Muscle of back (tissue), 11 donors: ENCODE data around the gene CFAP61. TPM values are rescaled to one million over a fixed set of nuclear protein-coding genes. Genes with fewer than 3 reads are reported as not detected.
"Not testable (repeated sequence)": the region's sequence is repeated elsewhere in the genome, so short reads cannot be mapped to it uniquely, and the experiment has no call there.

Experiments
- DNase-seq, 3 donors: peaks; one replicate each; pipeline versions ENCODE4 v3.0.0 to v3.0.0-alpha.2; 2013
- polyA plus RNA-seq, 10 donors: library from polyadenylated mRNA; unstranded; fragments of 120-200 nt; gene quantifications; one replicate each; pipeline ENCODE4 v1.2.1, GENCODE V29; 2013; ENCODE audit not compliant: insufficient read length in 10 of 10

CFAP61 gene
- polyA plus RNA-seq, 10 donors = 1.9 to 10.4 (median 4.1) TPM

- DNase-seq = no peak
These were observed 178.4 kb downstream of the CFAP61 start for GRCh38 chr20:20230741-20231140.

- DNase-seq = no peak
These were observed 179.4 kb downstream of the CFAP61 start for GRCh38 chr20:20231528-20232298.

- DNase-seq = no peak
These were observed 180.7 kb downstream of the CFAP61 start for GRCh38 chr20:20233041-20233514.

DNA sequence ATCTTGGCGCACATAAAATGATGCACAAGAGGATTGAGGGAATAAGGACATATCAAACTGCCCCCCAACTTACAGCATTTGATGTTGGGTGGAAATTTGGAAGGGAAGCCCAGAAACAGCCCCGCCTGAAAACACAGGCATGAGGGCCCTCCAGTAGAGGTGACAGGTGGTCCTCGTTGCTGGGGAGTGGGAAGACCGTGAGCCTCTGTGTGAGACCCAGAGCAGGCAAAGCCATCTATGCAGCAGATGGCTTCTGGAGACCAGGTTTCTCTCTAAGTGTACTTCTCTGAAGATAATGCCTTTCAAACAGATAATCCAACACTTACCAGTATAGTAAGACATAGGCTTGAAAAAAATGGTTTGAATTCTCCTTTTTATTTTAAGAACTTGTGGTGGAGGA lies 183.3 kb downstream of the CFAP61 start:
- no peak for DNase-seq

- DNase-seq = peak; percentile 12 to 47 (median 38)
These were observed 185.0 kb downstream of the CFAP61 start for GRCh38 chr20:20237093-20237959.

GRCh38 chr20:20241976-20242375 lies 189.6 kb downstream of the CFAP61 start:
- DNase-seq = no peak

DNA sequence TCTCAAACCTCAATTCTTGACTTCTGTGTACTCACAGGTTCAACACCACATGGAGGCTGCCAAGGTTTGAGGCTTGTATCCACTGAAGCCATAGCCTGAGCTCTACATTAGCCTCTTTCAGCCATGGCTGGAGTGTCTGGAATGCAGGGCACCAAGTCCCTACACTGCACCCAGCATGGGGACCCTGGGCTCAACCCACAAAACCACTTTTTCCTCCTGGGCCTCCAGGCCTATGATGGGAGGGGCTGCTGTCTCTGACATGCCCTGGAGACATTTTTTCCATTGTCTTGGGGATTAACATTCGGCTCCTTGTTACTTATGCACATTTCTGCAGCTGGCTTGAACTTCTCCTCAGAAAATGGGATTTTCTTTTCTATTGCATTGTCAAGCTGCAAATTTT lies 192.1 kb downstream of the CFAP61 start:
- DNase-seq = not testable (repeated sequence)

GRCh38 chr20:20246996-20247633 lies 194.8 kb downstream of the CFAP61 start:
- no peak for DNase-seq

DNA sequence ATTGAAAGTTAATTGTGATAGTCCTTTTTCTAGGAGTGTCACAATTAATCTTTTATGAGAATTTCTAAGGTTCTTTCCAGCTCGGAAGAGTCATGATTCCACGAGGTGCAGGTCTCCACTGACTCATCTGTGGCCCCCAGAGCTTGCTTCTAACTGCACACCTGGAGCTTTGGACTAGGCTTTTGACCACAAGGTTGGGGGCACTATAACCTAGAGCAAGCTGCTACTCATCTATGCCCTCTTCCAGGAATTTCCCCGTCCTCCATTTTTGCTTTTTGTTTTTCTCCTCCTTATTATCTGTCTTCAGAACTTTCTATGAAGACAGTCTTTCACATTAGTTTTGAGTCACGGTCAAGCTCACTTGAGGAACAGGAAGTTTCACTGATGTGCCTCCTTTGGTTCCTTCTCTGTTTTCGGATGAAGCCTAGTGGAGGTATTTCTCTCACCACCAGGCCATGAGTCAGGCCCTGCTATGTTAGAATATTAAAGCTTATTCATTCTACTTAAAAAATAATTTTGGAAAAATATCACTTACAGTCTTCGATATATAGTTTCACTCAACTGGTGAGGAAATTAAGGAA lies 196.4 kb downstream of the CFAP61 start:
- DNase-seq = no peak

GRCh38 chr20:20251317-20251716 lies 199.0 kb downstream of the CFAP61 start:
- no peak for DNase-seq

- DNase-seq = no peak
These were observed 199.5 kb downstream of the CFAP61 start for GRCh38 chr20:20251836-20252235.

DNA sequence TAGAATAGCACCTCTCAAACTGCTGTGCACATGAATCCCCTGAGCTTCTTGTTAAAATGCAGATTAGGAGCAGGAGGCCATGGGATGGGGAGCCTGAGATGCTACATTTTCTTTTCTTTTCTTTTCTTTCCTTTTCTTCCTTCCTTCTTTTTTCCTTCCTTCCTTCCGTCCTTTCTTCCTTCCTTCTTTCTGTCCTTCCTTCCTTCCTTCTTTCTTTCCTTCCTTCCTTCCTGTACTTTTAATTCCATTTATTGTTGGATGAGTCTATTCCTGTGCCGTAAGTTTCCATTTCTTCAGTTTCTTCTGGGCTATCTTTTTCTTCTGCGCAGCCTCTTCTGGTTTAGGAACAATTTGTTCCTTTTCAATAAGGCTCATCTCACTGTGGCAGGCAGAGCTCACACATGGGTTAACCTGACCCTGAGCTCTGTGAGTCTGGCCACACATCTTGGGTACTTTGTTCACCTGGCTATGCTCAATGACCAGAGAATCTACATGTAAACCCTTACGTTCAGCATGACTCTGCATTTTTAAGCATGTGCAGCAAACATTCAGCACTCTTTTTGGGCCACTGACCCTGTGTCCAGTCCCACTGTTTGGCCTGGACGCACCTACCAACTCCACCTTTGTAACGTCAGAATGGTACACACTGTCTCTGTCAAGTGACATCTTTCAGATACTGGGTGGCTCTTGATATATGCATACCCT lies 200.9 kb downstream of the CFAP61 start:
- DNase-seq = no peak

GRCh38 chr20:20253744-20254330 lies 201.5 kb downstream of the CFAP61 start:
- no peak for DNase-seq

DNA sequence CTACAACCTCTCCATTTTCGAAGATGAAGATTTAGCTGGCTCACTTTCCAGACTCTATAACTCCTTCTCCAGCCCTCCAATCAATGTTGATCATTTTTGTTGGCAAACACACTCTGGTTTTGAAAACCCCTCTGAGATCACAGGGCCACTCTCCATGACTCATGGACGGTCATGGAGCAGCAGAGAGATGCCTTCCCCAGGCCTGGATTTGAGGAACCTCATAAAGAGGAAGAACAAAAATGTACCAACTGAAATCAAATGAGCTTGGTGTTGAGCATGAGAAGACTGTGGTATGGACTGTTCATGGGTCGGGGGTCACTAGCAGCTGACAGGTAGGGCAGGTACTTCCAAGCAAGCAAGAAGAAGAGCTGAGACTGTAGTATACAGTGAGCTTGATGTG lies 202.8 kb downstream of the CFAP61 start:
- no peak for DNase-seq

DNA sequence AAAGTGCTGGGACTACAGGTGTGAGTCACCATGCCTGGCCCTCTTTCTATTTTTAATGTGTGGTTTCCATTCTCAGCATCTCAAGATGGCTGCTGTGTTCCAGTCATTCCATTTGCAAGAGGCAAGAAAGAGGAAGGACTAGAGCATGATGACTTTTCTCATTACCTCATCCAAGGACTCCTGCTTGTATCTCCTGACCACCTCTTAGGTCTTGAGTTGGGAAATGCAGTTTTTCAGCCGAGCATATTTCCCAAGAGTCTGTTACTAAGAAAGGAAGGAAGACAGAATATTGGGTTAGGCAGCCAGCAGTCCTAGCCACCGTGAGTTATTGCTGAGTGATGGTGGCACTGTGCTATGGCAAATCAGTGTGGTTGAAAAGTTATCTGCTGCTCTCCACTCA lies 207.2 kb downstream of the CFAP61 start:
- DNase-seq = no peak

DNA sequence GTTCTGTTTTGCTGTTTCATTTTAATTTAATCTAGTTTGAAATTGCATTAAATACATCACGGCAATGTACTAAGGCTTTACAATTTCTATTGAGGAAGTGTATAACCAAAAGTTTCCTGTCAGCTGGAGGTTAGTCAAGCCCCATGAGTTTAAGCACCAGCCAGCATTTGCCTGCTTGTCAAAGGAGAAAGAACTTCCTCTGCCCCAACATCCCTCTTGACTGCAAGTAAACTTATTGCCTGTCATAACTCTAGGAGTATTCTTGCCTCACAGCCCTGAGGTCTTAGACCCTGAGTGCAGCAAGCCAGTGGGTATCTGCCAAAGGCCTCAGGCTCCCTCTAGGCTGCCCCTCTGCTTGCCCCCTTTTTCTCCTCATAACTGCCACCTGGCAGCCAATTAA lies 208.8 kb downstream of the CFAP61 start:
- DNase-seq = no peak

DNA sequence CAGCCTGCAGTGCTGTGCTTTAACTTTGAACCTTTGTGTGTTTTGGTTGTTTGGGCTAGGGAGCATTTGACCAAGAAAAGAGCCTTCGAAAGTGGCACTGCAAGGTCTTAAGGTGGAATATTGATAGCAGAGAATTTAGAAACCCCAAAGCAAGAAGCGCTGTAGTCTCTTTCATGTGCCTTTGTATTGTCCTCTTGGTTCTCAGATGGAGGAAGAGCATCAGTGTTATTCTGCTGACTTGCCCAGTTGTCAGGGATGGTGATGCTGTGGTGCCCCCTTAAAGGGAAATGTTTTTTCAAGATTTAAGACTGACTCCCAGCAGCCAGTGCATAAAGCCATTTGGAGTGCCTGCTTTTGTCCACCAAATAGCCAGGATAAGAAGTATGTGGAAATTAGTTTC lies 212.9 kb downstream of the CFAP61 start:
- no peak for DNase-seq

- DNase-seq = no peak
These were observed 214.2 kb downstream of the CFAP61 start for GRCh38 chr20:20266552-20266951.

DNA sequence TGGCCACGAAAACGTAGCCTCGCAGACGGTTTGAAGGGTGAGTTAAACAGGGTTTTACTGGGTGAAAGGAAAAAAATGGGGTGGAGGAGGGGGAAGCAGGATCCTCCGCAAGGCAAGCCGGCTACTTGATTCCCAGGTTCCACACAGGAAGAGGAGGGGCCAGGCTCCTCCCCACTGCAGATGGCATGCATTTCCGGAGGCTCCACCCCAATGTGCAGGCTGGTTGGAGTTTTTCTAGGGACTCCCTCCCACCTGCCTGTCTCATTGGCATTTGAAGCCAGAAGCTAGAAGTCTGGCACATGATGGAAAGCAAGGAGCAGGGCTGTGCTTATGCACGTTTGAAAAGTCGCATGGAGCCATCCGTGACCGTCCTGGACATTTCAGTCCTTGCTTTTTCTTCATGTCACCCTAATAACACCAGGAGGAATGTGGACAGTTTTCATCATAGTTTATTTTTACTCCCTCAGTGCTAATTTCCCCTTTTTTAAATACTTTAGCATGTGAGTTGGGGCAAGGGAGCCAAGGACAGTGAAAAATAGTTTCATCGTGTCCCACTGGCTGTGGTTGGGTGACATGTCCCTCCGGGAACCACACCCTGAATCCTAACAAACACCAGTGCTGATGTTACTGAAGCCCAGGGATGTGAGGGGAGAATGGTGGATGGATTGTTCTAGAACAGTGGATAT lies 215.5 kb downstream of the CFAP61 start:
- DNase-seq = no peak

DNA sequence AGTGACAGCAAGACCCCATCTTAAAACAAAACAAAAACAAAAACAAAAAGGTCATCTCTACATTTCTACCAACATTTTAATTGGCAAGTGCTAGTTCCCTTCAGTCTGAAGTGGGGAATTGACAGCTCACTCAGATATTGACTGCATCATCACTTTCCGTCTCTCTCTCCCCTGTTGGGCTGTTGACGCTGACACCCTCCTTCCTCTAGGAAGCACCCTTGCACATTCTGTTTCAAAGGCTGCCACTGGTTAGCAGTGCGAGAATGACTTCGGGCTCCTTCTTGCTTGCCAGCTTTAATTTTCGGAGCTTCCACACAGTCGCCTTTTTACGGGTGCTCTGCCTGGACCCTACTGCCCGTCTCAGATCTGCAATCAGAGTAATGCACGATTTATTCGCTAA lies 218.9 kb downstream of the CFAP61 start:
- no peak for DNase-seq
